ENCODE results near the gene PDCD7.

Gene PDCD7

DNA sequence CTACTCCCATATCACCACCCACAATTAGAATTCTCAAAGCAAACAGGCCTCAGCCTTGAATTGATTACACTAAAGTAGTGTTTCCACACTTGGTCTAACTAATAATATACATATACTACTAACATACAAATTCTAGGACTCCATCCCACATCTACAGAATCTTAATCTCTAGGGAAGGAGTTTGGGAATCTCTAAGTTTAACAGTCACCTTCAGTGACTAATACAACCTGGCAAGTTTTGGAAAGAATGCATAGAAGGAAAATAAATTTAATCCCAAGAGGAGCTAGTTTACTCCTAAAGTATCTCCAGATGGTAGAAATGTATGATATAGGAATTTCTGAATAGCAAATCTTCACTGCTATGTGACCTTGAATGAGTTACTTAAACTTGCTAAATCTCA is 42.4 kb upstream of the PDCD7 start:
- H3K27ac ChIP-seq (ENCODE audit: poor library complexity, severe bottlenecking): no peak overlapping the region
- no peak overlapping the region for H3K4me3 ChIP-seq (ENCODE audit: severe bottlenecking)
- H3K36me3 ChIP-seq (ENCODE audit: low read depth): peaks cover 84% of the 10 kb centered on the region
- DNase-seq (ENCODE audit: low spot score) (no peak), ATAC-seq (ENCODE audit: low read depth) (no peak)
- no peaks in the 10 kb centered on the region for H3K27me3 ChIP-seq (ENCODE audit: insufficient read depth, poor library complexity, severe bottlenecking)
- H3K4me1 ChIP-seq (ENCODE audit: insufficient read depth, poor library complexity, severe bottlenecking): peaks cover 9% of the 10 kb centered on the region
- H3K9me3 ChIP-seq (ENCODE audit: severe bottlenecking): no peaks in the 10 kb centered on the region
- TF ChIP-seq, protein P1, sequence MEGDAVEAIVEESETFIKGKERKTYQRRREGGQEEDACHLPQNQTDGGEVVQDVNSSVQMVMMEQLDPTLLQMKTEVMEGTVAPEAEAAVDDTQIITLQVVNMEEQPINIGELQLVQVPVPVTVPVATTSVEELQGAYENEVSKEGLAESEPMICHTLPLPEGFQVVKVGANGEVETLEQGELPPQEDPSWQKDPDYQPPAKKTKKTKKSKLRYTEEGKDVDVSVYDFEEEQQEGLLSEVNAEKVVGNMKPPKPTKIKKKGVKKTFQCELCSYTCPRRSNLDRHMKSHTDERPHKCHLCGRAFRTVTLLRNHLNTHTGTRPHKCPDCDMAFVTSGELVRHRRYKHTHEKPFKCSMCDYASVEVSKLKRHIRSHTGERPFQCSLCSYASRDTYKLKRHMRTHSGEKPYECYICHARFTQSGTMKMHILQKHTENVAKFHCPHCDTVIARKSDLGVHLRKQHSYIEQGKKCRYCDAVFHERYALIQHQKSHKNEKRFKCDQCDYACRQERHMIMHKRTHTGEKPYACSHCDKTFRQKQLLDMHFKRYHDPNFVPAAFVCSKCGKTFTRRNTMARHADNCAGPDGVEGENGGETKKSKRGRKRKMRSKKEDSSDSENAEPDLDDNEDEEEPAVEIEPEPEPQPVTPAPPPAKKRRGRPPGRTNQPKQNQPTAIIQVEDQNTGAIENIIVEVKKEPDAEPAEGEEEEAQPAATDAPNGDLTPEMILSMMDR (IDR thresholded peaks at IDR 0.05; ENCODE audit: poor library complexity, severe bottlenecking): no peak

DNA sequence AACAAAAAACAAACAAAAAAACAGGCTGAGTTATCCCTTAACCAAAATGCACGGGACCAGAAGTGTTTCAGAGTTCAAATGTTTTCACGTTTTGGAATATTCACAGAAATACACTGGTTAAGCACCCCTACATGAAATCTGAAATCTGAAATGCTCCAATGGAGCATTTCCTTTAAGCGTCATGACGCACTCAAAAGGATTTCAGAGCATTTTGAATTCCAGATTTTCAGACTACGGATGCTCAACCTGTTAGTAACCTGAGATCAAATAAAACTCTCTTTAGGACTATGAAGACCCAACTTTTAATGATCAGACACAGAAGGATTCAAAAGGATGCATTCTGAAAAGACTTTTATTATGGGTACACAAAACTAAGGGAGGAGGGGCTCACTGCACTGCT is 41.9 kb upstream of the PDCD7 start:
- Histone ChIP-seq H3K9me3 (ENCODE audit: severe bottlenecking) (no peaks in the 10 kb centered on the region), H3K4me1 (ENCODE audit: insufficient read depth, poor library complexity, severe bottlenecking) (peaks cover 9% of the 10 kb centered on the region), H3K4me3 (ENCODE audit: severe bottlenecking) (no peak overlapping the region), H3K27me3 (ENCODE audit: insufficient read depth, poor library complexity, severe bottlenecking) (no peaks in the 10 kb centered on the region), H3K27ac (ENCODE audit: poor library complexity, severe bottlenecking) (no peak overlapping the region), H3K36me3 (ENCODE audit: low read depth) (peaks cover 85% of the 10 kb centered on the region)
- TF ChIP-seq, protein P1 (IDR thresholded peaks at IDR 0.05; ENCODE audit: poor library complexity, severe bottlenecking): no peak
- no peak for DNase-seq (ENCODE audit: low spot score)
- no peak for ATAC-seq (ENCODE audit: low read depth)

DNA sequence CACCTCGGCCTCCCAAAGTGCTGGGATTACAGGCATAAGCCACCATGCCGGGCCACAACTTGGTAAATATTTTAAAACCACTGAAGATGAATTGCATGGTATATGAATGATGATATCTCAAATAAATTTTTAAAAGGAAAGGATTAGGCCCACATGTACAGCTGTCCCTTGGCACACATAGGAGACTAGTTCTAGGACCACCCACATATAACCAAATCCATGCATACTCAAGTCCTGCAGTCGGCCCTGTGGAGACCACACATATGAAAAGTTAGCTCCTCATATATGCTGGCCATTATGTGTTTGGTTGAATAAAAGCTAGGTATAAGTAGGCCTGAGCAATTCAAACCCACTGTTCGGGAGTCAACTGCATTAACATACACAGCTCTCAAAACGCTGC is 40.9 kb upstream of the PDCD7 start:
- DNase-seq (ENCODE audit: low spot score): no peak
- Histone ChIP-seq H3K36me3 (ENCODE audit: low read depth) (peaks cover 85% of the 10 kb centered on the region), H3K27ac (ENCODE audit: poor library complexity, severe bottlenecking) (no peak overlapping the region)

DNA sequence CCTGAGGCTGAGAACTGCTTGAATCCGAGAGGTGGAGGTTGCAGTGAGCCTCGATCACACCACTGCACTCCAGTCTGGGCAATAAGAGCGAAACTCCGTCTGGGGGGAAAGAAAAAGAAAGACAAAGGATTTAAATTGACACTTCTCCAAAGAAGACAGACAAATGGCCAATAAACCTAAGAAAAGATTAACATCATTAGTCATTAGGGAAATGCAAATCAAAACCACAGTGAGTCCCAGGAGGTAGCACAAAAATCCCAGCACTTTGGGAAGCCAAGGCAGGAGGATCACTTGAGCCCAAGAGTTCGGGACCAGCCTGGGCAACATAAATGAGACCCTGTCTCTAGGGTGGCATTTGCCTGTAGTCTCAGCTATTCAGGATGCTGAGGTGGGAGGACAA is 38.9 kb upstream of the PDCD7 start:
- ATAC-seq (ENCODE audit: low read depth): no peak
- DNase-seq (ENCODE audit: low spot score): no peak
- Histone ChIP-seq H3K9me3 (ENCODE audit: severe bottlenecking) (no peaks in the 10 kb centered on the region), H3K4me3 (ENCODE audit: severe bottlenecking) (no peak overlapping the region), H3K27me3 (ENCODE audit: insufficient read depth, poor library complexity, severe bottlenecking) (no peaks in the 10 kb centered on the region), H3K36me3 (ENCODE audit: low read depth) (peaks cover 76% of the 10 kb centered on the region), H3K4me1 (ENCODE audit: insufficient read depth, poor library complexity, severe bottlenecking) (no peaks in the 10 kb centered on the region), H3K27ac (ENCODE audit: poor library complexity, severe bottlenecking) (no peak overlapping the region)
- TF ChIP-seq, protein P1 (IDR thresholded peaks at IDR 0.05; ENCODE audit: poor library complexity, severe bottlenecking): no peak

More for the DNA sequence above, 40.9 kb upstream of the PDCD7 start:
- Histone ChIP-seq H3K4me1 (ENCODE audit: insufficient read depth, poor library complexity, severe bottlenecking) (peaks cover 9% of the 10 kb centered on the region), H3K9me3 (ENCODE audit: severe bottlenecking) (no peaks in the 10 kb centered on the region), H3K27me3 (ENCODE audit: insufficient read depth, poor library complexity, severe bottlenecking) (no peaks in the 10 kb centered on the region), H3K4me3 (ENCODE audit: severe bottlenecking) (no peak overlapping the region)
- TF ChIP-seq, protein P1 (IDR thresholded peaks at IDR 0.05; ENCODE audit: poor library complexity, severe bottlenecking): no peak
- no peak for ATAC-seq (ENCODE audit: low read depth)

DNA sequence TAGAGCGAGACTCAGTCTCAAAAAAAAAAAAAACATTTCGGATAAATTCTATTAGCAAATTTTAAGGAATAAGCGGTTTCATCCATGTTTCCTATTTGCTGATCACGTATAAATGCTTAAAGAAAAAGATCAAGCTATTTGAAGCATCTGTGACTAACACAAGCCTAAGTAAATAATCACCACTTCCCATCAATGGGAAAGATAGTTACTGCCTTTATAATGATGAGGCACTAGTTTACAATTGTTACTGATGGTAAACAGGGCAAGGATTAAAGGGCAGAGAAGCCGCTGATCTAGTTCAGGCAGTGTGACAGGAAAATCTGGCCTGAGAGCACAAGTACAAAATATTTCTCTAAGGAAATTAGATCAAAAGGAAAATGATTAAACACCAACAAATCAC is 37.8 kb upstream of the PDCD7 start:
- Histone ChIP-seq H3K4me1 (ENCODE audit: insufficient read depth, poor library complexity, severe bottlenecking) (no peaks in the 10 kb centered on the region), H3K27me3 (ENCODE audit: insufficient read depth, poor library complexity, severe bottlenecking) (no peaks in the 10 kb centered on the region), H3K36me3 (ENCODE audit: low read depth) (peaks cover 76% of the 10 kb centered on the region), H3K27ac (ENCODE audit: poor library complexity, severe bottlenecking) (no peak overlapping the region), H3K4me3 (ENCODE audit: severe bottlenecking) (no peak overlapping the region), H3K9me3 (ENCODE audit: severe bottlenecking) (no peaks in the 10 kb centered on the region)
- DNase-seq (ENCODE audit: low spot score) (no peak), ATAC-seq (ENCODE audit: low read depth) (no peak)
- TF ChIP-seq, protein P1 (IDR thresholded peaks at IDR 0.05; ENCODE audit: poor library complexity, severe bottlenecking): no peak

All from RWPE2 (cell line).